Liver (tissue), 9 donors: ENCODE results near the gene PIH1D2. TPM values are rescaled to one million over a fixed set of nuclear protein-coding genes. Genes with fewer than 3 reads are reported as not detected.
A peak's percentile ranks its signal among the peaks of the same experiment; 100 is the strongest.

Experiments
- DNase-seq: peaks from one replicate; pipeline ENCODE4 v3.0.0-alpha.2; 2017; ENCODE audit warnings: low spot score
- H3K27ac ChIP-seq, 2 donors: one replicate each; pipeline ENCODE4 v1.7.0; 2013; ENCODE audit warnings: inconsistent platforms in 2 of 2, low read length in 2 of 2, control low read depth in 1 of 2, low read depth in 1 of 2, mild to moderate bottlenecking in 1 of 2
- H3K27me3 ChIP-seq, 4 donors: one replicate each; pipeline versions ENCODE4 v1.6.1 to v1.7.0; 2013; ENCODE audit warnings: low read length in 3 of 4, inconsistent platforms in 1 of 4, mild to moderate bottlenecking in 1 of 4, moderate library complexity in 1 of 4; ENCODE audit not compliant: control insufficient read depth in 4 of 4, insufficient read depth in 4 of 4
- H3K36me3 ChIP-seq, 4 donors: one replicate each; pipeline versions ENCODE4 v1.6.1 to v1.7.0; 2013; ENCODE audit warnings: low read length in 3 of 4, mild to moderate bottlenecking in 3 of 4, low read depth in 1 of 4, moderate library complexity in 1 of 4; ENCODE audit not compliant: control insufficient read depth in 4 of 4, insufficient read depth in 3 of 4
- H3K4me1 ChIP-seq, 4 donors: one replicate each; pipeline versions ENCODE4 v1.6.1 to v1.7.0; 2013; ENCODE audit warnings: low read length in 3 of 4, mild to moderate bottlenecking in 3 of 4, moderate library complexity in 1 of 4; ENCODE audit not compliant: control insufficient read depth in 4 of 4, insufficient read depth in 4 of 4
- H3K4me3 ChIP-seq, 3 donors: one replicate each; pipeline versions ENCODE4 v1.6.1 to v1.7.0; 2013; ENCODE audit warnings: low read length in 3 of 3, control low read depth in 1 of 3, low read depth in 1 of 3, mild to moderate bottlenecking in 1 of 3
- H3K9ac ChIP-seq, 2 donors: one replicate each; pipeline ENCODE4 v1.7.0; 2013; ENCODE audit warnings: low read length in 2 of 2, mild to moderate bottlenecking in 2 of 2, moderate library complexity in 2 of 2, control low read depth in 1 of 2, low read depth in 1 of 2
- H3K9me3 ChIP-seq, 4 donors: one replicate each; pipeline versions ENCODE4 v1.6.1 to v1.7.0; 2013; ENCODE audit warnings: low read length in 3 of 4; ENCODE audit not compliant: control insufficient read depth in 4 of 4
- CTCF ChIP-seq: fragments of 150-350 bp; IDR thresholded peaks from 2 replicates; pipeline ENCODE4 v1.5.1; 2017; ENCODE audit warnings: improper control_type of control experiment, low read depth, low read length; ENCODE audit not compliant: missing input control
- FOXA2 ChIP-seq: IDR thresholded peaks from 2 replicates; pipeline ENCODE4 v1.6.1; 2016; ENCODE audit warnings: antibody characterized with exemption
- GABPA ChIP-seq, 2 donors: IDR thresholded peaks in 1 of 2; conservative IDR thresholded peaks in 1 of 2; 2 replicates each; pipeline ENCODE4 v1.6.1; 2016; ENCODE audit warnings: antibody characterized with exemption in 2 of 2, mild to moderate bottlenecking in 1 of 2, moderate library complexity in 1 of 2
- HNF4A ChIP-seq, 2 donors: conservative IDR thresholded peaks; 2 replicates each; pipeline ENCODE4 v1.6.1; 2016; ENCODE audit warnings: antibody characterized with exemption in 2 of 2, mild to moderate bottlenecking in 2 of 2
- JUND ChIP-seq, 2 donors: IDR thresholded peaks; 2 replicates each; pipeline ENCODE4 v1.6.1; 2016; ENCODE audit warnings: antibody characterized with exemption in 2 of 2
- MAX ChIP-seq: IDR thresholded peaks from 2 replicates; pipeline ENCODE4 v1.6.1; 2016; ENCODE audit warnings: antibody characterized with exemption
- NR2F2 ChIP-seq: IDR thresholded peaks from 2 replicates; pipeline ENCODE4 v1.6.1; 2016; ENCODE audit warnings: antibody characterized with exemption
- REST ChIP-seq: IDR thresholded peaks from 2 replicates; pipeline ENCODE4 v1.6.1; 2016; ENCODE audit warnings: antibody characterized with exemption, mild to moderate bottlenecking
- RXRA ChIP-seq, 2 donors: IDR thresholded peaks; 2 replicates each; pipeline ENCODE4 v1.6.1; 2017 to 2018; ENCODE audit warnings: antibody characterized with exemption in 2 of 2, mild to moderate bottlenecking in 1 of 2
- YY1 ChIP-seq: IDR thresholded peaks from 2 replicates; pipeline ENCODE4 v1.6.1; 2016; ENCODE audit warnings: antibody characterized with exemption, mild to moderate bottlenecking
- ZBTB33 ChIP-seq: IDR thresholded peaks from 2 replicates; pipeline ENCODE4 v1.6.1; 2016; ENCODE audit warnings: antibody characterized with exemption
- WGBS: extraction: QIAGEN DNeasy Blood & Tissue Kit; methylation state at CpG from one replicate; pipeline ENCODE4 v1.1.7; 2013; 5-methylcytosine and 5-hydroxymethylcytosine counted together
- polyA plus RNA-seq, 2 donors: library from polyadenylated mRNA; stranded (reverse) in 1 of 2; unstranded in 1 of 2; fragments of 200-250 nt in 1 of 2; fragments of >200 nt in 1 of 2; fragmentation: Nextera tagmentation in 1 of 2; extraction: Ambion mirVana in 1 of 2; gene quantifications; one replicate each; pipeline versions ENCODE4 v1.2.1 to v1.2.3, GENCODE V29; 2013 to 2015
- total RNA-seq, 2 donors: library from RNA; depleted of rRNA; stranded (reverse); fragments of >200 nt; gene quantifications; one replicate each; pipeline ENCODE4 v1.2.3, GENCODE V29; 2014
- donor health status: healthy.
- donor health status: healthy.
- donor health status: healthy.
- donor health status: healthy.
- donor health status: healthy.

PIH1D2 gene
- total and polyA plus RNA-seq, 4 donors, result 0.25 to 0.52 (median 0.43) TPM

- H3K9me3 ChIP-seq, result no peaks in the 10 kb centered on the region
- TF ChIP-seq RXRA (IDR thresholded peaks at IDR 0.05), result peak in 1 of 2 donors; percentile 19
- TF ChIP-seq YY1, result no peak
- TF ChIP-seq HNF4A (conservative IDR thresholded peaks at IDR 0.05), result peak; percentile 55 to 61
- peaks cover 0 to 6% (median 4%) of the 10 kb centered on the region in 4 donors for H3K4me1 ChIP-seq
- no peak overlapping the region for H3K27ac ChIP-seq
- H3K9ac ChIP-seq, result no peak overlapping the region
- no peak for DNase-seq
- WGBS, result 24% methylated on average over 2 of the region's 2 CpGs
- no peak overlapping the region for H3K4me3 ChIP-seq
- no peaks in the 10 kb centered on the region for H3K27me3 ChIP-seq
- peaks cover 0 to 18% (median 4%) of the 10 kb centered on the region in 4 donors for H3K36me3 ChIP-seq
Observed at GRCh38 chr11:112100462-112100861, 26.6 kb upstream of the PIH1D2 start.

- Histone ChIP-seq H3K9ac (no peak overlapping the region), H3K9me3 (no peaks in the 10 kb centered on the region), H3K4me3 (no peak overlapping the region), H3K36me3 (peaks cover 4 to 27% (median 15%) of the 10 kb centered on the region in 4 donors), H3K27me3 (no peaks in the 10 kb centered on the region), H3K27ac (no peak overlapping the region), H3K4me1 (peaks cover 0 to 6% (median 4%) of the 10 kb centered on the region in 4 donors)
- 94% methylated on average over 11 of the region's 11 CpGs for WGBS
- DNase-seq, result no peak
- TF ChIP-seq CTCF (no peak), NR2F2 (no peak), REST (no peak), ZBTB33 (no peak), JUND (IDR thresholded peaks at IDR 0.05) (no peak), HNF4A (conservative IDR thresholded peaks at IDR 0.05) (no peak), MAX (no peak), GABPA (IDR thresholded peaks at IDR 0.05 in 1 of 2, conservative IDR thresholded peaks at IDR 0.05 in 1 of 2) (no peak), FOXA2 (no peak)
Observed at GRCh38 chr11:112097734-112098528, 24.1 kb upstream of the PIH1D2 start.
